ENCODE measurements around the gene NINL.
A peak's percentile ranks its signal among the peaks of the same experiment; 100 is the strongest.
"Not testable (repeated sequence)": the region's sequence is repeated elsewhere in the genome, so short reads cannot be mapped to it uniquely, and the experiment has no call there.

Gene NINL

GRCh38 chr20:25601659-25602058, 16.3 kb upstream of the NINL start:
- no peak for DNase-seq
- intact Hi-C loops (cut with DNase I): no loop called here

- DNase-seq: no peak
- intact Hi-C loops (cut with DNase I): no loop called here
Observed at GRCh38 chr20:25600632-25601031, 15.3 kb upstream of the NINL start.

- intact Hi-C loops (cut with DNase I): no loop called here
- DNase-seq: no peak
Observed at GRCh38 chr20:25592135-25592852, 7.0 kb upstream of the NINL start.

- DNase-seq; intact Hi-C loops (cut with DNase I): not testable (repeated sequence)
Observed at GRCh38 chr20:25590778-25591177, 5.4 kb upstream of the NINL start.

- intact Hi-C loops (cut with DNase I): no loop called here
- DNase-seq: no peak
Observed at GRCh38 chr20:25588491-25588890, 3.2 kb upstream of the NINL start.

- no peak for DNase-seq
- intact Hi-C loops (cut with DNase I): no loop called here
Observed at GRCh38 chr20:25587536-25587935, 2.2 kb upstream of the NINL start.

- intact Hi-C loops (cut with DNase I): no loop called here
- DNase-seq: peak in 1 of 10 donors; percentile 29
Observed at GRCh38 chr20:25586877-25587276, 1.5 kb upstream of the NINL start.

GRCh38 chr20:25583607-25584006, 1.7 kb downstream of the NINL start:
- peak in 1 of 10 donors; percentile 45 for DNase-seq
- intact Hi-C loops (cut with DNase I): not testable (repeated sequence)

- intact Hi-C loops (cut with DNase I): no loop called here
- DNase-seq: no peak
Observed at GRCh38 chr20:25580711-25581110, 4.6 kb downstream of the NINL start.

GRCh38 chr20:25579081-25579770, 6.1 kb downstream of the NINL start:
- no peak for DNase-seq
- intact Hi-C loops (cut with DNase I): no loop called here

- intact Hi-C loops (cut with DNase I): no loop called here
- peak in 1 of 10 donors; percentile 23 for DNase-seq
Observed at GRCh38 chr20:25576783-25577530, 8.4 kb downstream of the NINL start.

- DNase-seq: no peak
- intact Hi-C loops (cut with DNase I): no loop called here
Observed at GRCh38 chr20:25574411-25574810, 10.9 kb downstream of the NINL start.

- intact Hi-C loops (cut with DNase I): no loop called here
- no peak for DNase-seq
Observed at GRCh38 chr20:25573288-25574251, 11.8 kb downstream of the NINL start.

- intact Hi-C loops (cut with DNase I): no loop called here
- no peak for DNase-seq
Observed at GRCh38 chr20:25571817-25572216, 13.5 kb downstream of the NINL start.

- intact Hi-C loops (cut with DNase I): no loop called here
- no peak for DNase-seq
Observed at GRCh38 chr20:25571240-25571639, 14.1 kb downstream of the NINL start.

- intact Hi-C loops (cut with DNase I): no loop called here
- DNase-seq: no peak
Observed at GRCh38 chr20:25570148-25570530, 15.2 kb downstream of the NINL start.

- intact Hi-C loops (cut with DNase I): no loop called here
- DNase-seq: no peak
Observed at GRCh38 chr20:25567286-25567685, 18.0 kb downstream of the NINL start.

GRCh38 chr20:25566821-25567220, 18.5 kb downstream of the NINL start:
- intact Hi-C loops (cut with DNase I): no loop called here
- DNase-seq: no peak

GRCh38 chr20:25565578-25566157, 19.7 kb downstream of the NINL start:
- DNase-seq: no peak
- intact Hi-C loops (cut with DNase I): no loop called here

GRCh38 chr20:25563876-25564275, 21.5 kb downstream of the NINL start:
- intact Hi-C loops (cut with DNase I): no loop called here
- no peak for DNase-seq

All from posterior cingulate gyrus (tissue), 11 donors.